Cardiac fibroblast (primary cell): ENCODE results near the gene FXYD1.

Source experiments
- DNase-seq, 2 donors: peaks; one replicate each; pipeline versions ENCODE4 v3.0.0 to v3.0.0-alpha.2; 2010; ENCODE audit warnings: low read depth in 2 of 2
- H3K4me3 ChIP-seq, 2 donors: replicated peaks in 1 of 2; 1 replicate in 1 of 2; 2 replicates in 1 of 2; pipeline ENCODE4 v1.5.1; 2011; ENCODE audit warnings: low read depth in 2 of 2, low read length in 2 of 2, mild to moderate bottlenecking in 2 of 2, moderate library complexity in 1 of 2
- CTCF ChIP-seq: IDR thresholded peaks from one replicate; pipeline ENCODE4 v1.5.1; 2011; ENCODE audit warnings: low read depth, mild to moderate bottlenecking, low read length, inconsistent platforms

The FXYD1 gene

GRCh38 chr19:35184267-35184666 lies 45.6 kb downstream of the FXYD1 start:
- TF ChIP-seq CTCF, result no peak
- H3K4me3 ChIP-seq, result no peak overlapping the region
- no peak for DNase-seq

DNA sequence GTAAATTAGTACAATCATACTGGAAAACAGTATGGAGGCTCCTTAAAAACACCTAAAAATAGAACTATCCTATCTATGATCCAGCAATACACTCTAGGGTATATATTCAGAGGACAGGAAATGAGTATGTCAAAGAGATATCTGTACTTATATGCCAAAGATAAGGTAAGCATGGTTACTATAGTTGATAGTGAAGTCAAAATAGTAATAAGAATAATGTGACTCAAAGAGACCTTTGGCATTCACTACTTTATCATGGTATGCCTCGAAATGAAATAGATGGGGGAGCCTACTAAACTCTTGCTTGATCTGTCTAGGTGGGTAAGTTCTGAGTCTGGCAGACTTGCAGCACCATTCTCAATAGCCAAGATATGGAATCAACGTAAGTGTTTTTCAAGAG lies 46.3 kb downstream of the FXYD1 start:
- DNase-seq, result no peak
- H3K4me3 ChIP-seq, result no peak overlapping the region
- no peak for TF ChIP-seq CTCF
